ENCODE measurements around the gene NAT9.

The NAT9 gene

DNA sequence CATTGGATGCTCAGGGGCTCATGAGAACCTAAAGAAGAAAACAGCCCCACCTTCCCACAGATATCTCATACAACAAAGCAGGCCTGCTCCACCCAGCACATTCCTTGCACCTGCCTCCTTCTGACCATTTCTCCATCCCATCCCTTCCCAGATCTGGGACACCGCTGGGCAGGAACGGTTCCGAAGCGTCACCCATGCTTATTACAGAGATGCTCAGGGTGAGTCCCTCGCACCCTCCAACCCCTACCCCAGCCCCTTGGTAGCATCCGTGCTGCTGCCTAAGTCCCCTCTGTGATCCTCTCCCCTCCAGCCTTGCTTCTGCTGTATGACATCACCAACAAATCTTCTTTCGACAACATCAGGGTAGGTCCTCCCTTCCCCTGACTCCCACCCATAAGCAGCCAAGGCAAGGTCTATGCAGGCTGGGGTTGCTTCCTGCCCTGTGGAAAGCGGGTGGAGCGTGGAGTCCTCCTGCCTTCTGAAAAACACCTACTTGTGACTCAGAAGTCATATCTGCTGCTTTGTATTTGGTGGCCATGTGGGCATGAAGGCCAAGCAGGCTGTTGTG lies 33.1 kb downstream of the NAT9 start:
- no peak for DNase-seq

GRCh38 chr17:74742153-74742515 lies 34.0 kb downstream of the NAT9 start:
- DNase-seq, result no peak

- no peak for DNase-seq
These were observed 35.3 kb downstream of the NAT9 start for GRCh38 chr17:74740641-74741387.

GRCh38 chr17:74740173-74740572 lies 36.0 kb downstream of the NAT9 start:
- DNase-seq, result no peak

GRCh38 chr17:74739227-74739831 lies 36.8 kb downstream of the NAT9 start:
- no peak for DNase-seq

DNA sequence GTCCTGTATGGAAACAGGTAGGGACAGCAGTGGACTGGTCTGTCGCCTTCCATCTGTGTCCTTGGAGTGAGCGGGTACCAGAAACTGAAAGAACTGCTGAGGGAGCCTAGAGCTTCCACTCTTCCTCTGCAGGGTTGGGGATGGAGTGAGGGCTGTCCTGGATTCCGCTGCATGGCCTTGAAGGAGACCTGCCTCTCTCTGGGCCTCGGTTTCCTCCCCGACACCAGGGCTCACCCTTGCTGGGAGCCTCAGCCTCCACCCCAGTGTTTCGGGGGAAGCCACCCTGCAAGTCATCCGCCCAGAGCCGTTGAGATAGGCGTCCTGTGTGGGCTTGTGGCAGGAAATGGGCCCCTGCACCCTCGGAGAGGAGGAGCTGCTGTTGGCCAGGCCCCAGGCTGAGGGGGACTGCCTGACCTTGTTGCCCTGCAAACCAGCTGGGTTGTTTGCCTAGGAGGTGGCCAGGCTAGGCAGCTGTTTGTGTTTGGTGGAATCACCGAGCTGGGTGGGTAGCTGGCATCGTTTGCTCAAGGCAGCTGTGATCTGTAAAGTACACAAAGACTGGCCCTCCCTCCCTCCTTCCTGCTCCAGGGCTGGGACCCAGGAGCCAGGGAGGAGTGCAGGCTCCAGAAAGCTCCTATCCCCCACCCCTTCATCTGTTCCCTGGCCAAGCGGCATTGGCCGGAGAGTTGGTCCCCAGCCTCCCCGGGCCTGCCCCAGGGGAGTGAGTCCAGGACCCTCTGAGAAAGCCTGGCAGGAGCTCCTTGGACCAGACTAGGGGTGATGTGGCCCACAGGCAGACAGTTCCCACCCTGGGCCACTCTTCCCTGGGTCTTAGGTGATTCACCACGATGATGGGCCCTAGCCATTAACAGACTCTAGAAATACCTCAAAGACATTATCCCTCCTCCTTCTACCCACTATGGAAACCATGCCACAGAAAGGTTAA lies 37.8 kb downstream of the NAT9 start:
- no peak for DNase-seq

DNA sequence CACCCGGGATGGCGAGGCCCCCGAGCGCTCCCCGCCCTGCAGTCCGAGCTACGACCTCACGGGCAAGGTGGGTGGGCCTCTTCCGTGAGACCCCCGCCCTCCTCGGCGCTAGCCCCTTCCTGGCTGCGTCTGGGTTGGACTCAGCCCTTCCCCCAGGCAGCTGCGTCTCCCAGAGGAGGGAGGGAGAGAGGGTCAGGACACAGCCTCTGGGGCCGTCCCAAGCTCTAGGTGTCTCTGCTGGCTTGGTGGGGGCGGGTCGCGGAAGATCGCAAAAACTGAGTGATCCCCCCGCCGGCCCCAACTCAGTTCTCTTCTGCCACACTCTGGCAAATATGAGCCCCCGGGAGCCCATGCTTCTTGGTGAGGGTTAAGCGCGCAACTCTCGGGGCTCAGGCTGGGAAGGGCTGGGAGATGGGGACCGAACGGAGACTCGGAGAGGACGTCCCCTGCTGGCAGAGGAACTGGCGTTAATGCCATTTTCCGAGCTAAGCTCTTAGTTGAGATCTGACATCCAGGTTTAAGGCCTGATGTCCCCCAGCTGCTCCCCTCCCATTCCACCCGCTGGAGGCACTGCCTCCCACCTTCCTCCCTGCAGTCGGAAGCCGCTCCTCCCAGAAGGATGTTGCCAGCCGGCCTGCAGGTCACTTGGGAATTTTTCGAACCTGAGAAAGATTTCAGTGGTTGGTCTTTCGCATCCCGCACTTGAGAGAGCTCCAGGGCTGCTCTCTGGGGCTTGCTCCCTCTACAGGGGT lies 38.7 kb downstream of the NAT9 start:
- no peak for DNase-seq

- DNase-seq, result no peak
These were observed 39.4 kb downstream of the NAT9 start, which contains the start of gene RAB37 for GRCh38 chr17:74736513-74737298. Gene RAB37, plus strand, starts transcription at chr17:74737256. Its CDS starts 17 bp downstream, at chr17:74737273.

DNA sequence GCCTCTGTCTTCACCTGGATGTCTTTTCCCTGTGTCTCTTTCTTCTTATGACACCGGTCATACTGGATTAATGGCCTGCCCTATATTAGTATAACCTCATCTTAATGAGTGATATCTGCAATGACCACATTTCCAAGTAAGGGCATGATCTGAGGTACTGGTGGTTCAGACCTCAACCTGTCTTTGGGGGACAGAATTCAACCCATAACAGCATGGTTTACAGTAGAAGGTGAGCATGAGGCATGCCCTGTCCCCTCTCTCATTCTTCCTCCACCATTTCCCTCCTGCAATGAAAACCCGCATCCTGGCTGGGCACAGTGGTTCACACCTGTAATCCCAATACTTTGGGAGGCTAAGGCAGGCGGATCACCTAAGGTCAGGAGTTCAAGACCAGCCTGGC lies 41.9 kb downstream of the NAT9 start:
- no peak for DNase-seq

DNA sequence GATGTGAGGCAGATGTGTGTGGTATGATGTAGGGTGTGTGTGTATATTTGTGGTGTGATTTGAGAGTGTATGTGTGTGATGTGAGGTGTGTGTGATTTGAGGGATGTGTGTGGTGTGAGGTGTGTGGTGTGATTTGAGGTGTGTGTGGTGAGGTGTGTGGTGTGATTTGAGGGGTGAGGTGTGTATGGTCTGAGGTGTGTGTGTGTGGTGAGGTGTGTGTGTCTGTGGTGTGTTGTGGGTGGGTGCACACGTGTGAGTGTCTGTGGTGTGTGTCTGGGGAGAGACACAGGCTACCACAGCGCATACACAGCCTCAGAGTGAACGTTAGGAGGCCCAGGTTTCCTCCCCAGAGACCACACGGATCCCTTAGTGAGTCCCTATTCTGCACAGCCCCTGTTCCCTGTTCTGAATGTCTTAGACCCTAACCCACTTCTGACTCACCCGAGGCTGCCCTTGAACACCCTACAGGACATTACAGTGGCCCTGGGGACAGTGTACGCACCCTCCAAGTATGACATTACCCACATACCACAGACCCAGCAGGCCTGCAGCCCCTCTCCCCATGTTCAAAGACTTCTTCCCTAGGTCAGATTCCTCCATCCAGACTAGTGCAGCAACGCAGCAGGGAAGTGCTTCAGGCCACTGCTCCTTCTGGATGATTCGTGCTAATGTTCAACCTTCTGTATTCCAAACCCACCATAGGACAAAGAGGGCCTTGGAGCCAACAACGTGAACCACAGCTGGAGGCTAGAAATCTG lies 42.6 kb downstream of the NAT9 start:
- DNase-seq, result no peak

DNA sequence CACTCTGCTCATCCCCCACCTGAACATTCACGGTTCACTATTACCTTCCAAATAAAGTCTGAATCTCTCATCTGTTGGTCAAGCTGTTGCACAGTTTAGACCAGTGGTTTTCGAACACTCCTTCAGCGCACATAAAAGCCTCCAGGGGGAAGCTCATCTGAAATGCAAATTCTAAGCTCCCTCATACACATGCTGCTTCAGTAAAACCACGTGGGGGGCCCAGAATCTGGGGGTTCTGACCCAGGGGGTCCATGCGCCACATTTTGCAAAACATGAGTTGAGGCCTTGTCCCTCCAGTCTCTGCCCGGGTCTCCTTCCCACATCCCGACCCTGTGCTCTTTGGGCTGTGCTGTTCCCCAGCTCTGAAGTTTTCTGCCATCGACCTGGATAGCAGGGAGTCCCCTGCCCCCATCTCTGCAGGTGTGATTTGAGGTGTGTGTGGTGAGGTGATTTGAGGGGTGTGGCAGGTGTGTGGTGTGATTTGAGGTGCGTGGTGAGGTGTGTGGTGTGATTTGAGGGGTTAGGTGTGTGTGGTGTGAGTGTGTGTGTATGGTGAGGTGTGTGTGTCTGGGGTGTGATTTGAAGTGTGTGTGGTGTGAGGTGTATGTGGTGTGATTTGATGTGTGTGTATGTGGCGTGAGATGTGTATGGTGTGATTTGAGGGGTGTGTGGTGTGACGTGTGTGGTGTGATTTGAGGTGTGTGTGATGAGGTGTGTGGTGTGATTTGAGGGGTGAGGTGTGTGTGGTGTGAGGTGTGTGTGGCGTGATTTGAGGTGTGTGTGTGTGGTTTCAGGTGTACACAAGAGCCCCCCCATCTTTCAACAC lies 43.9 kb downstream of the NAT9 start:
- DNase-seq, result no peak

- DNase-seq, result no peak
These were observed 44.9 kb downstream of the NAT9 start for GRCh38 chr17:74731347-74731605.

GRCh38 chr17:74730491-74731346 lies 45.4 kb downstream of the NAT9 start:
- no peak for DNase-seq

DNA sequence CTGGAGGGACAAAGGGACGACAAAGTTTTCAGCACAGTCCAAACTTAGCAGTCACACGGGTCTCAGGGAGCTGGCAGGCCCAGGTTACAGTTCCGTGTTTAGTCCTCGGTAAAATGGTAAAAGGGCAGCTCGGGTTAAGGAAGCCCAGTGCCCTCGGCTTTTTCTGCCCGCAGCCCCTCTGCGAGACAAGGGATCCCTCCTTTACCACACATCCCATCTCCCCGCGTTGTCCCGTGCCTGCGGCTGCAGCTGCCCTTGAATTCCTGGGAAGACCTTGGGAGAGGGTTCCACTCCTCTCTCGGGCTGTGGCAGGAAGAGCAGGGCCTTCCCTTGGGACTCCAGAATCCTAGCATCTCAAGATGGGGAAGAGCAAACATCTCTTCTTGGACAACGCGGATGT lies 46.3 kb downstream of the NAT9 start:
- DNase-seq, result no peak

DNA sequence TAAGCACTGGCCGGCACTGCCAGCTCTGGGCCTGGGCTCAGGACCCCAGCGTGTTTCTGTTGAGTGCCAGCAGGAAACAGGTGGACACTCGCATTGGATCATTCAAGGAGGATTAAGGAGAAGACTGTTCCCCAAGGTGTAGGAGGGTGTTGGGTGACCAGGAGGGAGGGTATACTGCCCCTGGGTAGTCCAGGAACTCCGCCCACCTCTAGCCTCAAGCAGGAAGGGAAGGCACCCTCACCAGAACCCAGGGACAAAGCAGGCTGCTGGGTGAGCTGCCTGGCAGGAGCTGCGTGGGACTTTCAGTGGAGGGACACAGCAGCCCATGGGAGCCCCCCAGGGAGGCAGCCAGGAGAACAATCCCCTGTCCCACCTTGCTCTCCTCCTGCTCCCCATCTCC lies 46.8 kb downstream of the NAT9 start:
- no peak for DNase-seq

- no peak for DNase-seq
These were observed 47.5 kb downstream of the NAT9 start for GRCh38 chr17:74728702-74729075.

DNA sequence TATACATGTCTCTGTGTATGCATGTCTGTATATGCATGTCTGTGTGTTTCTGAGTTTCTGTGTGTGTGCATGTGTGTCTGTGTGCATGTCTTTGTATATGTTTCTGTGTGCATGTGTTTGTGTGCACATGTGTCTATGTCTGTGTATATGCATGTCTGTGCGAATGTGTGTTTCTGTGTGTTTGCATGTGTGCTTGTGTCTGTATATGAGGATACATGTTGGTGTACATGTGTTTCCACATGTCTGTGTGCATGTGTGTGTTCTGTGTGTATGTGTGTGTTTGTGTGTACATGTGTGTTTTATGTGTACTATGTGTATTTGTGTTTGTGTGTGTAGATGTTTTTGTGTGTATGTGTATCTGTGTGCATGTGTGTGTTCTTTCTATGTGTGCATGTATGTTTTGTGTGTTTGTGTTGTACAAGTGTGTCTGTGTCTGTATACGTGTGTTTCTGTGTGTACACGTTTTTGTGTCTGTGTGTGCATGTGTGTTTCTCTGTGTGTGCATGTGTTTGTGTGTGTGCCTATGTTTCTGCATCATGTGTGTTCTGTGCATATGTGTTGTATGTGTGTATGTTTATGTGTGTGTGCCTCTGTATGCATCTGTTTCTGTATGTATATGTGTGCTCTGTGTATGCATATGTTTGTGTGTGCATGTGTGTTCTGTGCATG lies 48.0 kb downstream of the NAT9 start:
- no peak for DNase-seq

GRCh38 chr17:74725111-74725510 lies 51.0 kb downstream of the NAT9 start:
- DNase-seq, result no peak

- DNase-seq, result no peak
These were observed 52.3 kb downstream of the NAT9 start for GRCh38 chr17:74723891-74724290.
